ENCODE results near the gene COL4A6.
"Not testable (repeated sequence)": the region's sequence is repeated elsewhere in the genome, so short reads cannot be mapped to it uniquely, and the experiment has no call there.

COL4A6 gene

DNA sequence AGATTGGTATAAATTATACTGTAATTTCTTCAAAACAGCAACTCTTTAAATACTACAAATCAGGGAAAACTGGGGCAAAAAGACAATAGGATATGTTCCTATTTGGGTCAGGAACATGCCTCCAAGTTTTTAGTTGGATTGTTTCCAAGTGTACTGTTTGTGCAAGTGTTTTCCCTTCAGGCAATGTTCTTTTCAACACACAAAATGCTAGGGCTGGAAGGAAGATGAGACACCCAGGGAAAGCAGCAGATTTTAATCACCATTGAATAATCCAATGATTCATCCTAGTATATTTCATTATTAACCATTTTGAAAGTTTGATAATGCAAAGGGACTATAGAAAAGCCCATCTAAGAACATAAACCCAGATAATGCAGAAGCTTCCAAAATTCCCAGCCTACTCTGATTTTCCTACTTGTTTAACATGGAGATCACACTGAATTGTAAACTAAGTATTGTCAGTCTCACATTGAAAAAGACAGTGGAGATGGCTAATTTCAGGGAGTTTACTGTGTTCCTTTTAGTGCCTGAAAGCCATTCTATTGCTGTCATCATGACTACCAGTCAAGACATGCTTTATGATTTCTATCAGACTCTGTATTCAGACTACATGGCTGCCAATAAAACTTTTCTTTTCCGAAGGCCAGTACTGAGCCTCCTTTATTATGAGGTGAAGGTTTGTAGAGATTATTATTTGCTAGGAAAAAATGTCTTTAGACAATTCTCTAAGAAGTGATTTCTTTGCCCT lies 38.6 kb downstream of the COL4A6 start:
- H3K27ac ChIP-seq (ENCODE audit: low read depth, low read length): no peak overlapping the region
- H3K9me3 ChIP-seq (ENCODE audit: low read length): no peaks in the 10 kb centered on the region
- H3K4me1 ChIP-seq (ENCODE audit: insufficient read depth, low read length): no peaks in the 10 kb centered on the region

DNA sequence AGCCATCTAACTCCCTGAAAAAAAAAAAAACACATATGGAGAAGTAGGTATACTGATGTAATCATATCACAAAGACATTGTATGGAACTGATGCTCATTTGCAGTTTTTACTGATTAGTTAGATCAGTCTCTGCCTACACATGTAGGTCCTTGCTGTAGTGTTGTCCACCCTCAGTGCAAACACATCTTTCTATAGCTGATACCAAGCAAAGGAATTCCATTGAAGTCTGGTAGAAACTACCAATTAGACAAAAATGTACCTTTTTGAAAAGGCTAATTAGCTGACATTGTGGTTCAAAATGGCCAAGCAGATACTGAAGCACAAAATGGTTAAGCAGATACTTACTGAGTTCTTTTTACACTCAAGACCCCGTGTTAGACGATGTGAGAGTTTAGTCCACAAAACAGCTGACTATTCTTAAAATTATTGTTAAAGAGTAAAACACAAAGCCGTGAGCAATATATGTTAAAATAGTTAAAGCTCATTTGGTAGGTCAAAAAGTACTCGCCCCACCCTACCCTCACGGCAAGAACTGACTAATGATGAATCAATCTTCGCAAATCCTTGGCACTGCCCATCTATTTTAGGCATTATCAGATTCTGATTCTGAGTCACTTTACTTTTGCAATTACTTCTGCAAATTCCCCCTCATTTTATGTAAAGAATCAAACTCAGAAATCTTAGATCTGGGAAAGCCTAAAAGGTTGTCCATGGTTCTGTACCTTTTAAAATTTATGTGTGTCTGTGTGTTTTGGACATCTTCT lies 40.4 kb downstream of the COL4A6 start:
- Histone ChIP-seq H3K9ac (ENCODE audit: low read length) (no peak overlapping the region), H3K36me3 (ENCODE audit: insufficient read depth, low read length) (no peaks in the 10 kb centered on the region), H3K9me3 (ENCODE audit: low read length) (no peaks in the 10 kb centered on the region), H3K4me1 (ENCODE audit: insufficient read depth, low read length) (no peaks in the 10 kb centered on the region), H3K4me3 (ENCODE audit: low read depth in 1 of 2, low read length in 2 of 2) (no peak overlapping the region), H3K27me3 (ENCODE audit: control insufficient read depth in 1 of 2, insufficient read depth in 2 of 2, low read length in 2 of 2) (peaks cover 0 to 8% of the 10 kb centered on the region in 2 donors), H3K27ac (ENCODE audit: low read depth, low read length) (no peak overlapping the region)

More for the DNA sequence above, 38.6 kb downstream of the COL4A6 start:
- Histone ChIP-seq H3K36me3 (ENCODE audit: insufficient read depth, low read length) (no peaks in the 10 kb centered on the region), H3K27me3 (ENCODE audit: control insufficient read depth in 1 of 2, insufficient read depth in 2 of 2, low read length in 2 of 2) (peaks cover 0 to 8% of the 10 kb centered on the region in 2 donors), H3K9ac (ENCODE audit: low read length) (no peak overlapping the region), H3K4me3 (ENCODE audit: low read depth in 1 of 2, low read length in 2 of 2) (no peak overlapping the region)

DNA sequence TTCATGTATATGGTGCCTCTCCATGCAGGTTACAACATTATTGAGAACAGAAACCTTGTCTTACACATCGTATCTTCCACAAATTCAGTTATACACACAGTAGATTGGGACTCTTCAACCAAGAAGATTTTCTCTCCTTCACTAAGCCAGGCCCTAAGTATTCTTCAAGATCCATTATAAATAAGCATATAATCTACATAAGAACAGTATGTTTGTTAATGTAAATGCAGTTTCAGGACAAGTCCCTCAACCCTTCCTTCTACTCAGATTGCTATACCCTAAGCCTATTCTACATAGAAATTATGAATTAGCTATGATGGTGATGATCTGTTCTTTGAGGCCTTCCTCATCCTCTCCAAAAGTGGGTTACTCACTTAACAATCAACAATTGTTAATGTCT lies 41.2 kb downstream of the COL4A6 start:
- Histone ChIP-seq H3K27me3 (ENCODE audit: control insufficient read depth in 1 of 2, insufficient read depth in 2 of 2, low read length in 2 of 2) (peaks cover 0 to 8% of the 10 kb centered on the region in 2 donors), H3K9ac (ENCODE audit: low read length) (no peak overlapping the region), H3K9me3 (ENCODE audit: low read length) (no peaks in the 10 kb centered on the region), H3K4me3 (ENCODE audit: low read depth in 1 of 2, low read length in 2 of 2) (no peak overlapping the region), H3K36me3 (ENCODE audit: insufficient read depth, low read length) (no peaks in the 10 kb centered on the region), H3K4me1 (ENCODE audit: insufficient read depth, low read length) (no peaks in the 10 kb centered on the region), H3K27ac (ENCODE audit: low read depth, low read length) (no peak overlapping the region)

DNA sequence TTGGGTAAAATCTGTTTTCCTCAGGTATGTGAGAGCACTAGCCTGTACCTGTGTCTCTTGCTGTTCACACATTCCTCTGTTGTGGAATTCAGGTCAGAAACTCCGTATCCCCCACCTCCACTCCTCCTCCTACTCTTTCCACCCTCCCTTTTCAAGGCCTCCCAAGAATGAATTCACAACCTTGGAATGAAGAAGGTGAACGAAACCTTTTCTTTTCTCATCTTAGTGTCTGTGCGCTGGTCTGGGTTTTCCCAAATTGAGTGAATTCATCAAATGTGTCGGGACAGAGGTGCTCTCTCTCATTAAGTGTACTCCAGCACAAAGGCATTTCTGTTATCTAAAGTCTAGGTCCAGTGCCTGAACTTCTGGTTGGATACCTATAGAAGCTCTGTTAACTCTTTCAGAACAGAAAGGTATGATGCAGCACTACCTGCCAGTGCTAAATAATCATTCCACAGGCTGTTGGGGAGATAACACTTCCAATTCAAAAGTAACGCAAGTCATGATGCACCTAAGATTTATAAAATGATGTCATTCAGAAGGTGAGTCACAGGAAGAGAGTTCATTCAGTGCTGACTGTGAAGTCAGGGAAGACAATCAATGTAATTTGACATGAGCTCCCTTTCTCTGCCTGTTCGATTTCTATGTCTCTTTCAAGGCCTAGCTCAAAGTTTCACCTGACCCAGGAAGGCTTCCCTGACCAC lies 41.9 kb downstream of the COL4A6 start:
- Histone ChIP-seq H3K27ac (ENCODE audit: low read depth, low read length) (no peak overlapping the region), H3K36me3 (ENCODE audit: insufficient read depth, low read length) (no peaks in the 10 kb centered on the region), H3K9me3 (ENCODE audit: low read length) (no peaks in the 10 kb centered on the region)

DNA sequence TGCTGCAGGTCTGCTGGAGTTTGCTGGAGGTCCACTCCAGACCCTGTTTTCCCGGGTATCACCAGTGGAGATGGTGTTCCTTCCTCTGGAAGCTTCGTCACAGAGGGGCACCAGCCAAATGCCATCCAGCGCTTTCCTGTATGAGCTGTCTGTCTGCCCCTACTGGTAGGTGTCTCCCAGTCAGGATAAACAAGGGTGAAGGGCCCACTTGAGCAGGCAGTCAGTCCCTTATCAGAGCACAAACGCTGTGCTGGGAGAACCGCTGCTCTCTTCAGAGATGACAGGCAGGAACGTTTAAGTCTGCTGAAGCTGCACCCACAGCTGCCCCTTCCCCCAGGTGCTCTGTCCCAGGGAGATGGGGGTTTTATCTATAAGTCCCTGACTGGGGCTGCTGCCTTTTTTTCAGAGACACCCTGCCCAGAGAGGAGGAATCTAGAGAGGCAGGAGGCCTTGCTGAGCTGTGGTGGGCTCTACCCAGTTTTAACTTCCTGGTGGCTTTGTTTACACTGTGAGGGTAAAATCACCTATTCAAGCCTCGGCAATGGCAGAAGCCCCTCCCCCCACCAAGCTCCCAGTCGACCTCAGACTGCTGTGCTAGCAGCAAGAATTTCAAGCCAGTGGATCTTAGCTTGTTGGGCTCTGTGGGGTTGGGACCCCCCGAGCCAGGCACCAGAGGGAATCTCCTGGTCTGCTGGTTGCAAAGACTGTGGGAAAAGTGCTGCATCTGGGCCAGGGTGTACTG lies 47.1 kb downstream of the COL4A6 start:
- H3K27me3 ChIP-seq (ENCODE audit: control insufficient read depth in 1 of 2, insufficient read depth in 2 of 2, low read length in 2 of 2); H3K4me3 ChIP-seq (ENCODE audit: low read depth in 1 of 2, low read length in 2 of 2); H3K36me3 ChIP-seq (ENCODE audit: insufficient read depth, low read length); H3K4me1 ChIP-seq (ENCODE audit: insufficient read depth, low read length); H3K9ac ChIP-seq (ENCODE audit: low read length); H3K9me3 ChIP-seq (ENCODE audit: low read length); H3K27ac ChIP-seq (ENCODE audit: low read depth, low read length): not testable (repeated sequence)

More for the DNA sequence above, 41.9 kb downstream of the COL4A6 start:
- Histone ChIP-seq H3K4me3 (ENCODE audit: low read depth in 1 of 2, low read length in 2 of 2) (no peak overlapping the region), H3K4me1 (ENCODE audit: insufficient read depth, low read length) (no peaks in the 10 kb centered on the region), H3K9ac (ENCODE audit: low read length) (no peak overlapping the region), H3K27me3 (ENCODE audit: control insufficient read depth in 1 of 2, insufficient read depth in 2 of 2, low read length in 2 of 2) (peaks cover 0 to 8% of the 10 kb centered on the region in 2 donors)

DNA sequence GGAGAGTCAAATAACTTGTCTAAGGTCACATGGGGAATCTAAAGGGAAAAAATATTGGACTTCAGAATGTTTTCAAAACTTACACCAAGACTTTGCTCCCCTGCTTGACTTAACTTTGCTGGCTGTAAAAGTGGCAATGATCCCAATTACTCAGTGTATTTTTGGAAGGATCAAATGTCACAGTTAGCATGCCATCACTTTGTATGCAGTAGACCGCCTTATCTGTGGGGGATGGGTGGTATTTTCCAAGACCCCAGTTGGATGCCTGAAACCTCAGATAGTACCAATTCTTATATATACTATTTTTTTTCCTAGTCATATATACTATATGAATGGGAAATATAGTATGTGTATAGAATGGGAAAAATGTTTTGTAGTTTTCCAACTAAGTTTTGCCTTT lies 53.4 kb downstream of the COL4A6 start:
- H3K4me3 ChIP-seq (ENCODE audit: low read depth in 1 of 2, low read length in 2 of 2): no peak overlapping the region
- H3K4me1 ChIP-seq (ENCODE audit: insufficient read depth, low read length): no peaks in the 10 kb centered on the region
- H3K27ac ChIP-seq (ENCODE audit: low read depth, low read length): no peak overlapping the region
- H3K9me3 ChIP-seq (ENCODE audit: low read length): no peaks in the 10 kb centered on the region
- no peak overlapping the region for H3K9ac ChIP-seq (ENCODE audit: low read length)
- no peaks in the 10 kb centered on the region for H3K27me3 ChIP-seq (ENCODE audit: control insufficient read depth in 1 of 2, insufficient read depth in 2 of 2, low read length in 2 of 2)
- H3K36me3 ChIP-seq (ENCODE audit: insufficient read depth, low read length): no peaks in the 10 kb centered on the region

DNA sequence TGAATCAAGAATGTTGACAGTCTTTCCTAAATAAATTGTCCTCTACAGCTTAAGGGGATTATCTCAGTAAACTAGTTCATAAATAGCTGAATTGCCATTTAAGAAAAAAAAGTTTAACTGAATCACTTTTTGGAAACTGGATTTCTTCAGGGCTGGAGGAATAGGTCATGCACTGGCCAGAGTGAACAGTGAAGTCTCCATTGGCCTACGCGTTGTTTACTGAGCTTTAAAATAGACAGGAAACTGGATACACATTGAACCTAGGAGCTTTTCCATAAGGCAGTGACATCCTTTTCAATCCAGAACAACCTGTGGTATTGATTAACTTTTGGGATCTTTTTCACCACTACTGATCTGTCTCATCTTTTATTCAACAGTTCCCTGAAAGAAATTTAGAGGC lies 58.0 kb downstream of the COL4A6 start:
- Histone ChIP-seq H3K36me3 (ENCODE audit: insufficient read depth, low read length) (no peaks in the 10 kb centered on the region), H3K27me3 (ENCODE audit: control insufficient read depth in 1 of 2, insufficient read depth in 2 of 2, low read length in 2 of 2) (no peaks in the 10 kb centered on the region), H3K9me3 (ENCODE audit: low read length) (no peaks in the 10 kb centered on the region), H3K4me3 (ENCODE audit: low read depth in 1 of 2, low read length in 2 of 2) (no peak overlapping the region), H3K27ac (ENCODE audit: low read depth, low read length) (no peak overlapping the region), H3K4me1 (ENCODE audit: insufficient read depth, low read length) (no peaks in the 10 kb centered on the region), H3K9ac (ENCODE audit: low read length) (no peak overlapping the region)

DNA sequence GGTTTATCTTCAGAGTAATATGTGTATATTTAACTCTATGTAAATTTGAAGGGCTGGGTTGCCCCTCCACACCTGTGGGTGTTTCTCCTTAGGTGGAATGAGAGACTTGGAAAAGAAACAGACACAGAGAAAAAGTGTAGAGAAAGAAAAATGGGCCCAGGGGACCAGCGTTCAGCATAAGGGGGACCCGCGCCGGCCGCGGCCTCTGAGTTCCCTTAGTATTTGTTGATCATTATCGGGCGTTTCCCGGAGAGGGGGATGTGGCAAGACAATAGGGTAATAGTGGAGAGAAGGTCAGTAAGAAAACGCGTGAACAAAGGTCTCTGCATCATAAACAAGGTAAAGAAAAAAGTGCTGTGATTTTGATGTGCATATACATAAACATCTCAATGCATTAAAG lies 61.4 kb downstream of the COL4A6 start:
- not testable (repeated sequence) for H3K27ac ChIP-seq (ENCODE audit: low read depth, low read length)

DNA sequence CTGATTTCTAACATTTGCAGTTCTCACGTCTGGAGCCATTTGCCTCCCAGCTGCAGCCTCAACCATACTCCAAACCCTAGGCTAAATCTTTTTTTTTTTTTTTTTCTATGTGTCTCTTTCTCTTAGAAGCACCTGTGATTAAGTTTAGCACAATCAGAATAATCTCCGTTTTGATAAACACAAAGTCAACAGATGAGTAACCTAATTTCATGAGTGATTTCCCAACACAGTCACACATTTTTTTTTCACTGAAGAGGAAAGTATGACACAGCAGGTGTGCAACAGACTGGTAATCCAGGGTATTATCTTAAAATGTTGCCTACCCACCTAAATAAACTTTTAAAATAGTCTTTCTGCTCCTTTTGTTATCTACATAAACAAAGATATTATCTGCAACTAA lies 62.6 kb downstream of the COL4A6 start:
- not testable (repeated sequence) for H3K4me3 ChIP-seq (ENCODE audit: low read depth in 1 of 2, low read length in 2 of 2); H3K36me3 ChIP-seq (ENCODE audit: insufficient read depth, low read length); H3K9ac ChIP-seq (ENCODE audit: low read length); H3K4me1 ChIP-seq (ENCODE audit: insufficient read depth, low read length); H3K9me3 ChIP-seq (ENCODE audit: low read length); H3K27me3 ChIP-seq (ENCODE audit: control insufficient read depth in 1 of 2, insufficient read depth in 2 of 2, low read length in 2 of 2); H3K27ac ChIP-seq (ENCODE audit: low read depth, low read length)

More for the DNA sequence above, 61.4 kb downstream of the COL4A6 start:
- H3K36me3 ChIP-seq (ENCODE audit: insufficient read depth, low read length); H3K4me1 ChIP-seq (ENCODE audit: insufficient read depth, low read length); H3K9me3 ChIP-seq (ENCODE audit: low read length); H3K4me3 ChIP-seq (ENCODE audit: low read depth in 1 of 2, low read length in 2 of 2); H3K9ac ChIP-seq (ENCODE audit: low read length); H3K27me3 ChIP-seq (ENCODE audit: control insufficient read depth in 1 of 2, insufficient read depth in 2 of 2, low read length in 2 of 2): not testable (repeated sequence)

DNA sequence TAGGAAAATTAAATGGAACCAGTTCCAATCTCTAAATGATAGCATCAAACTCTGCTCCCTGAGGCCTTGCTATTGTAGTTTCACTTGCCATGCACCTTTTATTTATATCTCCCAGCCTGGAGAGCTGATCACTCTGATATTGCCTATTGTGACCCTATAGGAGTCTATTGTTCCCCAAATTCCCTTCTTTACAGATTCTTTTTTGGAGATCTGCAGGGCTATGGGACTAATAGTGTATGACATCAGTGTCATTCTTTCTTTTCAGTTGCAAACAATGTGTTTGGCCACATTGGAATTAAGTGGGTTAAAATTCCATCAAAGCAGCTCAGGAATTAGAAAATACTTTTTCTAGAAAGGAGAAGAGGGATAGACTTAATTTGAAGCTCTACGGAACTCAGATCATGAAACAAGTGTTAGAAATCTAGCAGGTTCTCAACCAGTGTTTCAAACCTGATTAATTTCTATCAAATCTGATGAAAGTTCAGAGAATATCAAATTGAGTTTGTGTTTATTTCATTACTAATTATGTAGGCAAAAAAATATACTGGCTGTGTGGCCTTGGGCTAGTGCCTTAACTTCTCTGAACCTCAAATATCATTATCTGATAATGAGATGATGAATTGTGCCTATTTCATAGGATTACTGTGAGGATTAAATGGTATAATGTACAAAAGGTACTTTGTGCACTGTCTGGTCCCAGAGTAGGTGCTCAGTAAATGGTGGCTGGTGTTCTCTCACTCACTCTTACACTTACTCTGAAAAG lies 71.4 kb downstream of the COL4A6 start:
- no peak overlapping the region for H3K27ac ChIP-seq (ENCODE audit: low read depth, low read length)
- H3K9ac ChIP-seq (ENCODE audit: low read length): no peak overlapping the region
- H3K9me3 ChIP-seq (ENCODE audit: low read length): no peaks in the 10 kb centered on the region
- H3K4me1 ChIP-seq (ENCODE audit: insufficient read depth, low read length): peaks cover 12% of the 10 kb centered on the region
- H3K27me3 ChIP-seq (ENCODE audit: control insufficient read depth in 1 of 2, insufficient read depth in 2 of 2, low read length in 2 of 2): peaks cover 16 to 17% of the 10 kb centered on the region in 2 donors
- H3K36me3 ChIP-seq (ENCODE audit: insufficient read depth, low read length): no peaks in the 10 kb centered on the region
- H3K4me3 ChIP-seq (ENCODE audit: low read depth in 1 of 2, low read length in 2 of 2): no peak overlapping the region
